ENCODE measurements around the gene TANGO2.

Gene TANGO2

GRCh38 chr22:20008221-20008995 lies 12.5 kb upstream of the TANGO2 start:
- Histone ChIP-seq H3K4me1 (ENCODE audit: insufficient read depth, insufficient read length) (peaks cover 13% of the 10 kb centered on the region), H3K27me3 (ENCODE audit: insufficient read depth, insufficient read length) (no peaks in the 10 kb centered on the region), H3K9ac (ENCODE audit: insufficient read length, low read depth) (no peak overlapping the region), H3K36me3 (ENCODE audit: insufficient read depth, insufficient read length, low read length) (no peaks in the 10 kb centered on the region), H3K4me3 (ENCODE audit: insufficient read length, low read depth) (no peak overlapping the region), H3K9me3 (ENCODE audit: insufficient read depth, low read length) (peaks cover 15% of the 10 kb centered on the region)
- TF ChIP-seq YY1 (IDR thresholded peaks at IDR 0.05; ENCODE audit: insufficient read depth, insufficient read length) (no peak), ZNF274 (IDR thresholded peaks at IDR 0.05; ENCODE audit: low read depth, low read length) (no peak), SUZ12 (IDR thresholded peaks at IDR 0.05; ENCODE audit: extremely low read depth, insufficient read depth, insufficient read length) (no peak)
- no peak for DNase-seq (ENCODE audit: low read depth, low spot score)

GRCh38 chr22:20009018-20009491 lies 11.9 kb upstream of the TANGO2 start:
- no peak overlapping the region for H3K9ac ChIP-seq (ENCODE audit: insufficient read length, low read depth)
- peaks cover 8% of the 10 kb centered on the region for H3K9me3 ChIP-seq (ENCODE audit: insufficient read depth, low read length)
- H3K4me1 ChIP-seq (ENCODE audit: insufficient read depth, insufficient read length), result peaks cover 13% of the 10 kb centered on the region
- TF ChIP-seq SUZ12 (IDR thresholded peaks at IDR 0.05; ENCODE audit: extremely low read depth, insufficient read depth, insufficient read length) (no peak), YY1 (IDR thresholded peaks at IDR 0.05; ENCODE audit: insufficient read depth, insufficient read length) (no peak), ZNF274 (IDR thresholded peaks at IDR 0.05; ENCODE audit: low read depth, low read length) (no peak)
- no peaks in the 10 kb centered on the region for H3K36me3 ChIP-seq (ENCODE audit: insufficient read depth, insufficient read length, low read length)
- H3K27me3 ChIP-seq (ENCODE audit: insufficient read depth, insufficient read length), result no peaks in the 10 kb centered on the region
- H3K4me3 ChIP-seq (ENCODE audit: insufficient read length, low read depth), result no peak overlapping the region
- no peak for DNase-seq (ENCODE audit: low read depth, low spot score)

GRCh38 chr22:20009582-20010306 lies 11.2 kb upstream of the TANGO2 start:
- H3K36me3 ChIP-seq (ENCODE audit: insufficient read depth, insufficient read length, low read length), result no peaks in the 10 kb centered on the region
- peaks cover 1% of the 10 kb centered on the region; the same call in 1 of the 2 replicates for H3K9me3 ChIP-seq (ENCODE audit: insufficient read depth, low read length)
- peaks cover 13% of the 10 kb centered on the region for H3K4me1 ChIP-seq (ENCODE audit: insufficient read depth, insufficient read length)
- H3K27me3 ChIP-seq (ENCODE audit: insufficient read depth, insufficient read length), result peaks cover 4% of the 10 kb centered on the region
- TF ChIP-seq ZNF274 (IDR thresholded peaks at IDR 0.05; ENCODE audit: low read depth, low read length) (no peak), SUZ12 (IDR thresholded peaks at IDR 0.05; ENCODE audit: extremely low read depth, insufficient read depth, insufficient read length) (no peak), YY1 (IDR thresholded peaks at IDR 0.05; ENCODE audit: insufficient read depth, insufficient read length) (no peak)
- H3K9ac ChIP-seq (ENCODE audit: insufficient read length, low read depth), result no peak overlapping the region
- no peak for DNase-seq (ENCODE audit: low read depth, low spot score)
- H3K4me3 ChIP-seq (ENCODE audit: insufficient read length, low read depth), result no peak overlapping the region

GRCh38 chr22:20010307-20011122 lies 10.4 kb upstream of the TANGO2 start:
- no peak for DNase-seq (ENCODE audit: low read depth, low spot score)
- Histone ChIP-seq H3K27me3 (ENCODE audit: insufficient read depth, insufficient read length) (peaks cover 12% of the 10 kb centered on the region), H3K9me3 (ENCODE audit: insufficient read depth, low read length) (no peaks in the 10 kb centered on the region), H3K9ac (ENCODE audit: insufficient read length, low read depth) (no peak overlapping the region), H3K36me3 (ENCODE audit: insufficient read depth, insufficient read length, low read length) (no peaks in the 10 kb centered on the region), H3K4me1 (ENCODE audit: insufficient read depth, insufficient read length) (peaks cover 16% of the 10 kb centered on the region), H3K4me3 (ENCODE audit: insufficient read length, low read depth) (no peak overlapping the region)
- TF ChIP-seq ZNF274 (IDR thresholded peaks at IDR 0.05; ENCODE audit: low read depth, low read length), result no peak
- TF ChIP-seq YY1 (IDR thresholded peaks at IDR 0.05; ENCODE audit: insufficient read depth, insufficient read length), result no peak
- no peak for TF ChIP-seq SUZ12 (IDR thresholded peaks at IDR 0.05; ENCODE audit: extremely low read depth, insufficient read depth, insufficient read length)

GRCh38 chr22:20011123-20011992 lies 9.6 kb upstream of the TANGO2 start:
- Histone ChIP-seq H3K27me3 (ENCODE audit: insufficient read depth, insufficient read length) (peaks cover 20% of the 10 kb centered on the region), H3K9ac (ENCODE audit: insufficient read length, low read depth) (no peak overlapping the region), H3K4me1 (ENCODE audit: insufficient read depth, insufficient read length) (peaks cover 16% of the 10 kb centered on the region), H3K4me3 (ENCODE audit: insufficient read length, low read depth) (no peak overlapping the region), H3K9me3 (ENCODE audit: insufficient read depth, low read length) (no peaks in the 10 kb centered on the region), H3K36me3 (ENCODE audit: insufficient read depth, insufficient read length, low read length) (no peaks in the 10 kb centered on the region)
- no peak for DNase-seq (ENCODE audit: low read depth, low spot score)
- no peak for TF ChIP-seq YY1 (IDR thresholded peaks at IDR 0.05; ENCODE audit: insufficient read depth, insufficient read length)
- TF ChIP-seq ZNF274 (IDR thresholded peaks at IDR 0.05; ENCODE audit: low read depth, low read length), result no peak
- no peak for TF ChIP-seq SUZ12 (IDR thresholded peaks at IDR 0.05; ENCODE audit: extremely low read depth, insufficient read depth, insufficient read length)

GRCh38 chr22:20011993-20012740 lies 8.7 kb upstream of the TANGO2 start:
- H3K27me3 ChIP-seq (ENCODE audit: insufficient read depth, insufficient read length), result peaks cover 25% of the 10 kb centered on the region
- H3K9me3 ChIP-seq (ENCODE audit: insufficient read depth, low read length), result no peaks in the 10 kb centered on the region
- DNase-seq (ENCODE audit: low read depth, low spot score), result no peak
- H3K9ac ChIP-seq (ENCODE audit: insufficient read length, low read depth), result no peak overlapping the region
- TF ChIP-seq SUZ12 (IDR thresholded peaks at IDR 0.05; ENCODE audit: extremely low read depth, insufficient read depth, insufficient read length) (no peak), ZNF274 (IDR thresholded peaks at IDR 0.05; ENCODE audit: low read depth, low read length) (no peak)
- no peaks in the 10 kb centered on the region for H3K36me3 ChIP-seq (ENCODE audit: insufficient read depth, insufficient read length, low read length)
- H3K4me3 ChIP-seq (ENCODE audit: insufficient read length, low read depth), result no peak overlapping the region
- H3K4me1 ChIP-seq (ENCODE audit: insufficient read depth, insufficient read length), result peaks cover 16% of the 10 kb centered on the region
